Mesendoderm (in vitro differentiated cells): ENCODE results near the gene ABCD3.
"Not testable (repeated sequence)": the region's sequence is repeated elsewhere in the genome, so short reads cannot be mapped to it uniquely, and the experiment has no call there.

ENCODE experiments used
- DNase-seq: peaks from one replicate; pipeline ENCODE4 v3.0.0; 2013
- H2AK5ac ChIP-seq: 2 replicates; pipeline ENCODE4 v1.6.1; 2013; ENCODE audit warnings: low read length, inconsistent platforms
- H2BK120ac ChIP-seq: 2 replicates; pipeline ENCODE4 v1.6.1; 2013; ENCODE audit warnings: low read depth, mild to moderate bottlenecking, low read length, moderate library complexity, mixed read lengths
- H2BK15ac ChIP-seq: replicated peaks from 2 replicates; pipeline ENCODE4 v1.6.1; 2013; ENCODE audit warnings: low read depth, mild to moderate bottlenecking, moderate library complexity
- H2BK5ac ChIP-seq: 2 replicates; pipeline ENCODE4 v1.6.1; 2013; ENCODE audit warnings: low read length, inconsistent platforms
- H3K18ac ChIP-seq: 2 replicates; pipeline ENCODE4 v1.6.1; 2013; ENCODE audit warnings: mild to moderate bottlenecking, low read length, mixed read lengths
- H3K23ac ChIP-seq: one replicate; pipeline ENCODE4 v1.6.1; 2013; ENCODE audit warnings: low read length
- H3K27ac ChIP-seq: 2 replicates; pipeline ENCODE4 v1.5.1; 2013; ENCODE audit warnings: low read depth, mild to moderate bottlenecking, inconsistent platforms, low read length, moderate library complexity
- H3K27me3 ChIP-seq: 2 replicates; pipeline ENCODE4 v1.6.1; 2013; ENCODE audit warnings: low read length, control low read depth, mild to moderate bottlenecking, inconsistent platforms; ENCODE audit not compliant: insufficient read depth, poor library complexity
- H3K36me3 ChIP-seq: 2 replicates; pipeline ENCODE4 v1.6.1; 2013; ENCODE audit warnings: low read length, inconsistent platforms; ENCODE audit not compliant: control insufficient read depth, insufficient read depth
- H3K4ac ChIP-seq: one replicate; pipeline ENCODE4 v1.6.1; 2013; ENCODE audit warnings: low read depth, mild to moderate bottlenecking, low read length, moderate library complexity
- H3K4me1 ChIP-seq: 2 replicates; pipeline ENCODE4 v1.6.1; 2013; ENCODE audit warnings: low read depth, low read length, inconsistent platforms; ENCODE audit not compliant: control insufficient read depth
- H3K4me2 ChIP-seq: 2 replicates; pipeline ENCODE4 v1.6.1; 2013; ENCODE audit warnings: low read length
- H3K4me3 ChIP-seq: 2 replicates; pipeline ENCODE4 v1.5.1; 2013; ENCODE audit warnings: mild to moderate bottlenecking, low read length
- H3K56ac ChIP-seq: one replicate; pipeline ENCODE4 v1.6.1; 2013; ENCODE audit warnings: low read length
- H3K79me1 ChIP-seq: 2 replicates; pipeline ENCODE4 v1.6.1; 2013; ENCODE audit warnings: low read length, inconsistent platforms
- H3K79me2 ChIP-seq: 2 replicates; pipeline ENCODE4 v1.6.1; 2013; ENCODE audit warnings: mild to moderate bottlenecking, low read length; ENCODE audit not compliant: control insufficient read depth, insufficient read depth
- H3K9ac ChIP-seq: 2 replicates; pipeline ENCODE4 v1.6.1; 2013; ENCODE audit warnings: low read length, inconsistent platforms
- H4K5ac ChIP-seq: one replicate; pipeline ENCODE4 v1.6.1; 2013; ENCODE audit warnings: low read length
- H4K8ac ChIP-seq: one replicate; pipeline ENCODE4 v1.6.1; 2013; ENCODE audit warnings: low read depth, mild to moderate bottlenecking, control low read depth, low read length, moderate library complexity
- WGBS: extraction: QIAGEN DNeasy Blood & Tissue Kit; methylation state at CpG from one replicate; pipeline ENCODE4 v1.1.7; 2013; ENCODE audit warnings: low lambda C conversion rate, missing lambda C conversion rate; ENCODE audit not compliant: insufficient coverage; ENCODE audit errors: extremely low coverage; 5-methylcytosine and 5-hydroxymethylcytosine counted together

ABCD3 gene

DNA sequence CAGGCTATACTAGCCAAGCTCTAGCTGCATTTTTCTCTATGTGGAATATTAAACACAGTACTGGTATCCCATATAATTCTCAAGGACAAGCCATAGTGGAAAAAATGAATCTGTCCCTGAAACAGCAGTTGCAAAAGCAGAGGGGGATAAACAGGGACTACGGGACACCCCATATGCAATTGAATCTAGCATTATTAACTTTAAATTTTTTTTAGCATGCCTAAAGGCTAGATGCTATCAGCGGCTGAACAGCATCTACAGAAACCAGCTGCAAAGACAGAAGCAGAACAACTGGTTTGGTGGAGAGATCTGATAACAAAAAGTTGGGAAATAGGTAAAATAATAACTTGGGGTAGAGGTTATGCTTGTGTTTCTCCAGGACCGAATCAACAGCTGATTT is 30.6 kb downstream of the ABCD3 start:
- not testable (repeated sequence) for H3K27ac ChIP-seq, H2BK5ac ChIP-seq, H3K4me2 ChIP-seq, H3K9ac ChIP-seq, H2AK5ac ChIP-seq, DNase-seq, H3K4ac ChIP-seq, H3K56ac ChIP-seq, H3K79me1 ChIP-seq, H3K4me3 ChIP-seq, H3K23ac ChIP-seq, H2BK15ac ChIP-seq, H3K18ac ChIP-seq, H4K8ac ChIP-seq, H2BK120ac ChIP-seq, H3K79me2 ChIP-seq, H3K27me3 ChIP-seq, H3K36me3 ChIP-seq, H4K5ac ChIP-seq, H3K4me1 ChIP-seq
- no CpG with 5 or more reads among the region's 3 CpGs for WGBS

DNA sequence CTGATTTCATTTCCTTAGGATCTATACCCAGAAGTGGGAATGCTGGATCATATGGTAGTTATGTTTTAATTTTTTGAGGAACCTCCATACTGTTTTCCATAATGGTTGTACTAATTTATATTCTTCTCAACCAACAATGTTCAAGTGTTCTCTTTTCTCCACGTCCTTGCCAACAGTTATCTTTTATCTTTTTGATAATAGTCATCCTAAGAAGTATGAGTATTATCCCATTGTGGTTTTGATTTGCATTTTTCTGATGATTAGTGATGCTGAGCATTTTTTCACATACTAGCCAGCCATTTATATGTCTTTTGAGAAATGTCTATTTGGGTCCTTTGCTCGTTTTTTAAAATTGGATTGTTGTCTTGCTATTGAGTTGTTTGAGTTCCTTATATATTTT is 38.5 kb downstream of the ABCD3 start:
- Histone ChIP-seq H2BK120ac (no peak overlapping the region), H3K56ac (no peak overlapping the region), H4K5ac (no peak overlapping the region), H3K4ac (no peak overlapping the region), H3K4me3 (no peak overlapping the region), H3K79me2 (no peaks in the 10 kb centered on the region), H3K23ac (no peak overlapping the region), H3K79me1 (no peaks in the 10 kb centered on the region), H3K4me1 (no peaks in the 10 kb centered on the region), H2BK15ac (no peak overlapping the region), H3K18ac (no peak overlapping the region), H2BK5ac (no peak overlapping the region), H4K8ac (no peak overlapping the region), H3K4me2 (no peak overlapping the region), H3K27ac (no peak overlapping the region), H3K36me3 (no peaks in the 10 kb centered on the region), H3K27me3 (no peaks in the 10 kb centered on the region), H3K9ac (no peak overlapping the region), H2AK5ac (no peak overlapping the region)
- no CpG with 5 or more reads among the region's 2 CpGs for WGBS
- DNase-seq: no peak

DNA sequence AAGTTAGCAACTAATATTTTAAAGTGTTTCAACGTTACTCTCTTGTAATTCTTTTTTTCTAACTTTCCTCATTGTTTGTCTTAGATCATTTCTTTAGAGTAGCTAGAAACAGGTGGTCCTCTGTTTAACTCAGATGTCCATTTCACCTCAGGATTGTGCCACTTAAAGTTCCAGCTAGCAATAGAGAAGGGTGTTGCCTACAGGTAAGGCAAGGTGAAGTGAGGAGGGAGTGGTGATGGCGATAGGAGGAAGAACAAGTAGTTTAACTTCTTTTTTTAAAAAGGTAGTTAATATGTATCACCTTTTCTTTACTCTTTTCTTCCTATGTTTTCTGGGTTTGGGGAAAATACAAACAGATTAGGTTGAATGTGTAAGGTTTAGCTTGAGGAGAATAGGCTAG is 44.4 kb downstream of the ABCD3 start:
- H3K4me3 ChIP-seq: no peak overlapping the region
- H4K8ac ChIP-seq: no peak overlapping the region
- no peaks in the 10 kb centered on the region for H3K36me3 ChIP-seq
- no peak overlapping the region for H3K9ac ChIP-seq
- H3K79me2 ChIP-seq: no peaks in the 10 kb centered on the region
- H3K23ac ChIP-seq: no peak overlapping the region
- no peak for DNase-seq
- no peak overlapping the region for H3K27ac ChIP-seq
- no peak overlapping the region for H2AK5ac ChIP-seq
- H4K5ac ChIP-seq: no peak overlapping the region
- WGBS: no CpG with 5 or more reads among the region's 2 CpGs
- no peak overlapping the region for H2BK120ac ChIP-seq
- H3K4me2 ChIP-seq: no peak overlapping the region
- H3K18ac ChIP-seq: no peak overlapping the region
- H2BK15ac ChIP-seq: no peak overlapping the region
- no peak overlapping the region for H3K4ac ChIP-seq
- no peak overlapping the region for H3K56ac ChIP-seq
- no peaks in the 10 kb centered on the region for H3K27me3 ChIP-seq
- peaks cover 2% of the 10 kb centered on the region for H3K79me1 ChIP-seq
- H2BK5ac ChIP-seq: no peak overlapping the region
- no peaks in the 10 kb centered on the region for H3K4me1 ChIP-seq

DNA sequence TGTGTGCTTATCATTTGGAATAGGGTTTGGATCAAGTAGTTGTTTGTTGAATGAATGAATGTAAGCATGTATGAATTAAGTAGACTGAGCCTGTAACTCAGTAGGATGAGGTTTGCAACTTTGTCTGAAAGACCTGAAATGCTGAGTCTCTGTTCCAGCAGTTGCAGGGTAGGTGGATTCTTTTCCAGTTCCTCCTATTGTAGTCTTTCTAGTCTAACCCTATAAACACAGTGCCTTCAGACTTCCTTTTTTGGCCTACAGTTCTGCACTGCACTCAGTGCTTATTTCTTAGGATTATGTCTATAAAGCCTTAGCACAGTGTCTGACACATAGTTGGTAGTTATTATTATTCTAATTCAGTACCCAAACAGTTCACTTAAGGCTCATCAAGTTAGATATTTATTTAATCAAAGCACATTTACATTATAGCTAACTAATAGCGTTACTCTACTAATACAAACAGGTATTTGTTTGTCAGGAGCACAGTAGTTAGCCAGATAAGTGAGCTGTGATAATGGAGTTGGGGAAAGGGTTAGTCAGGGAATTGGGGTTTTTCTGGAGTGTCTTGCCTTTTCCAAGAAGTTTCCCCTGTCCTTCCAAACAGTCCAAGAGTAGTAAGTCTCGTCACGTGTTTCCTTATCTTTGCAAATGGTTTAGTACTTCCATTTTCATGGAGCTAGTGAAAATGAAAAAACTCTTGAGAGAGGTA is 45.0 kb downstream of the ABCD3 start:
- Histone ChIP-seq H3K4me3 (no peak overlapping the region), H3K4me1 (no peaks in the 10 kb centered on the region), H3K18ac (no peak overlapping the region), H2BK15ac (no peak overlapping the region), H3K27ac (no peak overlapping the region), H4K5ac (no peak overlapping the region), H3K9ac (no peak overlapping the region), H2AK5ac (no peak overlapping the region), H2BK5ac (no peak overlapping the region), H3K79me2 (no peaks in the 10 kb centered on the region), H2BK120ac (no peak overlapping the region), H3K56ac (no peak overlapping the region), H4K8ac (no peak overlapping the region), H3K4me2 (no peak overlapping the region), H3K27me3 (no peaks in the 10 kb centered on the region), H3K79me1 (peaks cover 2% of the 10 kb centered on the region), H3K23ac (no peak overlapping the region), H3K4ac (no peak overlapping the region), H3K36me3 (no peaks in the 10 kb centered on the region)
- no peak for DNase-seq
- WGBS: no CpG with 5 or more reads among the region's 3 CpGs

DNA sequence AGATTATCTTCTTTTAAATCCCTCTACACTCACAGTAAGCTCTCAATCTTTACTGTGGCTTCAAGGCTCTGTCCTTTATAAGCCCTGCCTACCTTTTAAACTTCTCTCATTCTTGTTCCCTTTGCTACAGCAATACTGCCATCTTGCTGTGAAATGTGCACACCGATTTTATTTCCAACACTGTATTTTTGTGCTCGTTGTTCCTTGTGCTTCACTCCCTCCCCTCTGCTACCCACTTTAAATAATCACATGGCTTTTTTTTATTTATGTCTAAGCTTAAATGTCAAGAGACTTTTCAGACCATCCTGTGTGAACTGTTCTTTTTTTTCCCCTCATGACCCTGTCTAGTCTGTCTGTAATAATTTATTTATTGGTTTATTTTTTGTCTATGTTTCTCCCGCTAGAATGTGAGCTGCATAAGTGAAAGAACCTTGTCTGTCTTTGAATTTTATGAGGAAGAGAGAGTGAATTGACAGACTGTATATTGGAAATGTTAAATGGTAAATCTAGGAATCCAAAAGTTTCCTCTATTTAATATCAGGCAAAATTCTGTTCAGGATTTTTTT is 45.7 kb downstream of the ABCD3 start:
- Histone ChIP-seq H3K18ac (no peak overlapping the region), H3K79me1 (peaks cover 2% of the 10 kb centered on the region), H3K56ac (no peak overlapping the region), H3K4me1 (no peaks in the 10 kb centered on the region), H3K9ac (no peak overlapping the region), H2BK15ac (no peak overlapping the region), H3K4me3 (no peak overlapping the region), H4K8ac (no peak overlapping the region), H2BK120ac (no peak overlapping the region), H3K27me3 (no peaks in the 10 kb centered on the region), H3K23ac (no peak overlapping the region), H3K36me3 (no peaks in the 10 kb centered on the region), H3K79me2 (no peaks in the 10 kb centered on the region), H2BK5ac (no peak overlapping the region), H2AK5ac (no peak overlapping the region), H3K4ac (no peak overlapping the region), H3K4me2 (no peak overlapping the region), H4K5ac (no peak overlapping the region), H3K27ac (no peak overlapping the region)
- peak; percentile 80 for DNase-seq
- no CpG with 5 or more reads among the region's 3 CpGs for WGBS

DNA sequence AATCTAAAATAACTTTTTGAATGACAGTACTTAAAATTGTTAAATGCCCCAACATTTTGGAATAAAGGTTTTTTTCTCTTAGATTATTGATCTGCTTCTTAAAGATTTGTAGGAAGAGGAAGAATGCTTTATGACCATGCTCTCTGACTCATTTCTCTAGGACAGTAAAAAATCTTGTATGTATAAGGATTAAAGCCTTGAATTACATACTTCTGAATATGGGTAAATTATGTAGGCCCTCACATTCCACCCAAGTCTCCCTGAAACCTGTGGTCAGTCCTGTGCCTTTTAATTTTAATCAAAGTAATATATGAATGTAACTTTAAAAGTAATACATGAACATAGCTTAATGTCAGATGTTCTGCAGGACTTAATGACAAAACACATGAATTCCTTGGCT is 50.5 kb downstream of the ABCD3 start:
- H2AK5ac ChIP-seq: no peak overlapping the region
- no peak overlapping the region for H2BK120ac ChIP-seq
- no peak overlapping the region for H3K27ac ChIP-seq
- H2BK15ac ChIP-seq: no peak overlapping the region
- H3K9ac ChIP-seq: no peak overlapping the region
- H2BK5ac ChIP-seq: no peak overlapping the region
- H3K4me1 ChIP-seq: no peaks in the 10 kb centered on the region
- no peak overlapping the region for H3K56ac ChIP-seq
- no peak overlapping the region for H3K4me2 ChIP-seq
- no peak overlapping the region for H3K4me3 ChIP-seq
- no peaks in the 10 kb centered on the region for H3K36me3 ChIP-seq
- DNase-seq: no peak
- no peak overlapping the region for H4K8ac ChIP-seq
- peaks cover 2% of the 10 kb centered on the region for H3K79me1 ChIP-seq
- H4K5ac ChIP-seq: no peak overlapping the region
- H3K23ac ChIP-seq: no peak overlapping the region
- H3K79me2 ChIP-seq: no peaks in the 10 kb centered on the region
- H3K27me3 ChIP-seq: no peaks in the 10 kb centered on the region
- no peak overlapping the region for H3K4ac ChIP-seq
- H3K18ac ChIP-seq: no peak overlapping the region
